Upper lobe of right lung (tissue), 1 donor: ENCODE measurements around the gene HMGN4. TPM values are rescaled to one million over a fixed set of nuclear protein-coding genes. Genes with fewer than 3 reads are reported as not detected.

Experiments used
- ATAC-seq: fragments of 200-7000 bp; cut with Tn5 transposase; one replicate; pipeline ENCODE4 v1.9.1; 2020; ENCODE audit warnings: mild to moderate bottlenecking, moderate library complexity
- DNase-seq: peaks from one replicate; pipeline ENCODE4 v3.0.0-alpha.2; 2020
- H3K27ac ChIP-seq: fragments of 200-600 bp; one replicate; pipeline ENCODE4 v1.8.0; 2022
- H3K27me3 ChIP-seq: fragments of 200-600 bp; one replicate; pipeline ENCODE4 v1.8.0; 2022; ENCODE audit warnings: mild to moderate bottlenecking
- H3K36me3 ChIP-seq: fragments of 200-600 bp; one replicate; pipeline ENCODE4 v1.8.0; 2022
- H3K4me1 ChIP-seq: fragments of 200-600 bp; one replicate; pipeline ENCODE4 v1.8.0; 2022
- H3K4me3 ChIP-seq: fragments of 200-600 bp; one replicate; pipeline ENCODE4 v1.8.0; 2022; ENCODE audit warnings: mild to moderate bottlenecking
- H3K9me3 ChIP-seq: fragments of 200-600 bp; one replicate; pipeline ENCODE4 v1.8.0; 2022
- intact Hi-C: fragments of 100-400 bp; cut with DNase I; formaldehyde crosslinking; loops from one replicate; pipeline ENCODE4 v1.11.0; 2022
- total RNA-seq: library from RNA; stranded (reverse); fragmentation: NEBNext Ultra II Directional; extraction: Animal tissue kit (Norgen Biotek cat#: 25700); gene quantifications from one replicate; pipeline ENCODE4 v1.2.1, GENCODE V29; 2021
- TF ChIP-seq, protein P1 (sequence below): fragments of 200-600 bp; IDR thresholded peaks from one replicate; pipeline ENCODE4 v1.8.0; 2022; ENCODE audit warnings: antibody characterized with exemption
- donor health status: DM: no; HTN: yes; CAD: no; lungs with severe emphysema.

Gene HMGN4
- total RNA-seq, 1 donor from 2014 or later, result 45.8 TPM

DNA sequence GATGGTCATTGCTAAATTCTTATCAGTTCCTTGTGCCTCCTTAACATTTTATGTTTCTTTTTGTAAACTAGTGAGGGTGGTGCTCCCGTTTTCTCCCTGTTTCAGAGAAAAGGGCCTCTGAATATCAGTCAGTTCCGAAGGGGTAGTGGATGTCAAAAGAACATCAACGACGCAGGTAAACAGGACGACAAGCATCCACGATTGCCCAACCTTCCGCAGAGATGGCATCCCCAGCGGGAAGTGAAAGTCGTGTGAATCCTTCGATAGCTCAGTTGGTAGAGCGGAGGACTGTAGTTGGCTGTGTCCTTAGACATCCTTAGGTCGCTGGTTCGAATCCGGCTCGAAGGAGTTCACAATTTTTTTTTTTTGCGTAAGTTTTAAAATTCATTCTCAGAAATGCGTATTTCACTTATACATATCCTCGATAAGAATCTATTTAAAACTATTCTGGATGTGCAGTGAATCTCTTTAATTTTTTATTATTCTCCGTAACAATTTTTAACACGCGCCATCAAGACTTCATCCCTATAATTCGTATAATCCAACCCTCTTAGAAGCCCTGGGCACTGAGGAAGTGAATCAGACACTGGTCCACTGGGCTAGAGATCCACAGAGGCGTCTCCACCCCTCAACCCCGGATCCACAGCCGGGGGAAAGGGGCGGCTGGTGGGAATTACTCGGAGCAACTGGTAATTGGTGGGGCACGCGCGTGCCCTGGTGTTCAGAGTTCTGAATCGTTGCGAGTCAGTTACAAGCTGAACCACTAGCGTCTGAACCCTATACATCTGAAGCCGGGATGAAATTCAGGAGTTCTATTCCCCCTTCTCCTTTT is 30.7 kb downstream of the HMGN4 start:
- TF ChIP-seq, protein P1, sequence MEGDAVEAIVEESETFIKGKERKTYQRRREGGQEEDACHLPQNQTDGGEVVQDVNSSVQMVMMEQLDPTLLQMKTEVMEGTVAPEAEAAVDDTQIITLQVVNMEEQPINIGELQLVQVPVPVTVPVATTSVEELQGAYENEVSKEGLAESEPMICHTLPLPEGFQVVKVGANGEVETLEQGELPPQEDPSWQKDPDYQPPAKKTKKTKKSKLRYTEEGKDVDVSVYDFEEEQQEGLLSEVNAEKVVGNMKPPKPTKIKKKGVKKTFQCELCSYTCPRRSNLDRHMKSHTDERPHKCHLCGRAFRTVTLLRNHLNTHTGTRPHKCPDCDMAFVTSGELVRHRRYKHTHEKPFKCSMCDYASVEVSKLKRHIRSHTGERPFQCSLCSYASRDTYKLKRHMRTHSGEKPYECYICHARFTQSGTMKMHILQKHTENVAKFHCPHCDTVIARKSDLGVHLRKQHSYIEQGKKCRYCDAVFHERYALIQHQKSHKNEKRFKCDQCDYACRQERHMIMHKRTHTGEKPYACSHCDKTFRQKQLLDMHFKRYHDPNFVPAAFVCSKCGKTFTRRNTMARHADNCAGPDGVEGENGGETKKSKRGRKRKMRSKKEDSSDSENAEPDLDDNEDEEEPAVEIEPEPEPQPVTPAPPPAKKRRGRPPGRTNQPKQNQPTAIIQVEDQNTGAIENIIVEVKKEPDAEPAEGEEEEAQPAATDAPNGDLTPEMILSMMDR, result peak; percentile 15
- ATAC-seq, result peak; percentile 84
- Histone ChIP-seq H3K4me3 (peak overlapping the region; percentile 58), H3K27me3 (no peaks in the 10 kb centered on the region), H3K36me3 (no peaks in the 10 kb centered on the region), H3K4me1 (no peaks in the 10 kb centered on the region), H3K27ac (peak overlapping the region; percentile 40), H3K9me3 (no peaks in the 10 kb centered on the region)
- intact Hi-C loops, result no loop called here
- peak; percentile 90 for DNase-seq

DNA sequence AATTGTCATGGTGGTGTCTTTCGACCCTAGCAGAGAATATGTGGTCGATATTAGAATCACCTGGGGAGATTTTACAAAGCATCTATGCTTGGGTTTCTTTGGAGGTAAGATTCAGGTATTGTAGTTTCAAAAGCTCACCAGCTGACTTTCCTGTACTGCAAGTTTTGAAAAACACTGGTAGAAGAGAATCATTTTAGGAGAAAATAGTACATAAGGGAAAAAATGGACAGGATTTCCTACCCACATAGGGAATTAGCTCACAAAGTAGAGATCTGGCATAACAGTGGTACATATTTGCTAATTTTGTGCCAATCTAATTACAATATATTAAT is 31.2 kb downstream of the HMGN4 start:
- intact Hi-C loops, result no loop called here
- Histone ChIP-seq H3K4me1 (no peaks in the 10 kb centered on the region), H3K4me3 (peak overlapping the region; percentile 58), H3K36me3 (no peaks in the 10 kb centered on the region), H3K9me3 (no peaks in the 10 kb centered on the region), H3K27me3 (no peaks in the 10 kb centered on the region), H3K27ac (no peak overlapping the region)
- TF ChIP-seq, protein P1, result no peak
- ATAC-seq (no peak), DNase-seq (no peak)

DNA sequence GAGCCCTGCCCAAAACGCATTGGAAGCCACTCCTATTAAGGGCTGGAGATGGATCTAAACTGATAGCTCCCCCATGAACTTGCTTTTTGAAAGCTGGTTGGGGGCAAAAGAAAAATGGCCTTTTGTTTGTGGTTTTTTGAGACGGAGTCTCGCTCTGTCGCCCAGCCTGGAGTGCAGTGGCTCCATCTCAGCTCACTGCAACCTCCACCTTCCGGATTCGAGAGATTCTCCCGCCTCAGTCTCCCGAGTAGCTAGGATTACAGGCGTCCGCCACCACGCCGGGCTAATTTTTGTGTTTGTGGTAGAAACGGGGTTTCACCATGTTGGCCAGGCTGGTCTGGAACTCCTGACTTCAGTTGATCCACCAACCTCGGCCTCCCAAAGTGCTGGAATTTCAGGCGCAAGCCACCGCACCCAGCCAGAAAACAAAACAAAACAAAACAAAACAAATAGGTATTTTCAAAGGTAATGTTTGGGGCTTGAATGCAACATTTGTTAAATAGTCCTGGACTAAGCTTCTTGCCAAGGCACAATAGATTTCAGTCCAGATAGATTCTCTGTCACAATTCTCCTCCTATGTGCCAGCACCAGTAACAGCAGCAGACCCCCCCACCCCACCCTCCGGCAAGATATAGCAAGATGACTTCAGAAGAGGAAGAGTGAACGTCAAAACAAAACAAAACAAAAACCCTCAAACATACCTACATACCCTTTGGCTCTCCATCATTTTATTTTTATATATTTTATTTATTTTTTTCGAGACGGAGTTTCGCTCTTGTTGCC is 32.1 kb downstream of the HMGN4 start:
- TF ChIP-seq, protein P1, result no peak

DNA sequence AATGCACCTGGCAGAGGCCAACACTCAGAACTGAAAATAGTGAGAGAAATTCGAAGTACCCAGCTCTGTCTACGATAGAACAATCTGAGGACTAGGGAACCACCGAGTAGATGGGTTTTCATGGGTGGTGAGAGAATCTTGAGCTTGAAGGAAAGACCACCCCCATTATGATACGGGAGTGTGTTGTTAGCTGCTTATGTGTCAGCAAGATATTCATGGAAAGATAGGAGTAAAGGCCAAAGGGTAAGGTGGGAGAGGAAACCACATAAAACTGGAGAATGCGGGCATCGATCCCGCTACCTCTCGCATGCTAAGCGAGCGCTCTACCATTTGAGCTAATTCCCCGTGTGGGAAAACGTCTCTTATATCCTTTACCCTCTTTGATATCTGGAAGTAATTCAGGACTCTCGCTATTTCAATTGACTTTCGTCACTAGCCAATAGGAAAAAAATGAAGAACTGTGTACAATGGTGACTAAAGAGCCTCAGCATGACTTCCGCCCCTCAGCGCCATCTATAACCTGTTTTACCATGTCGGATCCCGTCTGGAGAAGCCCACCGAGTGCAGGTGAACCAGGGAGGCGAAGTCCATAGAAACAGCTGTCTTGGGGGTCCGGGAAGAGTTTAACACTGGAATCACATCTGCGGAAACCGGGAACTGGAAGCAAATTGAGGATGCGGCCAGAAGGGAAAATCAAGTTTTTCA is 33.6 kb downstream of the HMGN4 start:
- H3K36me3 ChIP-seq, result no peaks in the 10 kb centered on the region
- H3K27ac ChIP-seq, result peak overlapping the region; percentile 75
- peak overlapping the region; percentile 55 for H3K4me3 ChIP-seq
- peak; percentile 70 for ATAC-seq
- DNase-seq, result no peak
- H3K27me3 ChIP-seq, result peaks cover 13% of the 10 kb centered on the region
- no peaks in the 10 kb centered on the region for H3K9me3 ChIP-seq
- TF ChIP-seq, protein P1, result no peak
- H3K4me1 ChIP-seq, result no peaks in the 10 kb centered on the region
- intact Hi-C loops, result loop anchor here (10.0 kb wide), 1 partner anchor 237 kb away; no protein-coding TSS in a partner anchor

More for the DNA sequence above, 32.1 kb downstream of the HMGN4 start:
- Histone ChIP-seq H3K4me3 (no peak overlapping the region), H3K27me3 (no peaks in the 10 kb centered on the region), H3K27ac (no peak overlapping the region), H3K36me3 (no peaks in the 10 kb centered on the region), H3K9me3 (no peaks in the 10 kb centered on the region), H3K4me1 (no peaks in the 10 kb centered on the region)
- ATAC-seq (no peak), DNase-seq (no peak)
- intact Hi-C loops, result loop anchor here (10.0 kb wide), 1 partner anchor 235 kb away; no protein-coding TSS in a partner anchor

DNA sequence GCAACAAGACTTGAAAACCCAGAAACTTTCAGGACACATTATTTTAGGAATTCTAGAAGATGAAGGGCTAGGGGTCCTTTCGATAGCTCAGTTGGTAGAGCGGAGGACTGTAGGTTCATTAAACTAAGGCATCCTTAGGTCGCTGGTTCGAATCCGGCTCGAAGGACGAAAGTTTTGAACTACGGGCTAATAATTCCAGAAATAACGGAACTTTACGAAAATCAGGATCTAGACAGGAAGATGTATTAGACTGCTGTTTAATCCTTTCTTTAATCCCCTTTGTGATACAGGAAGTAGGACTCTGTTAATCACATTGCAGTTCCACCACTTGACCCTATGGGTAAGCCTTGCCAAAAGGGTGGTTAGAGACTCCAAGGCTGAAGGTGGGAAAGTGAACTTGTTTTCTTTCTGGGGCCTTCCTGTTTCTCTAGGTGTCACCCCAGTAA is 37.4 kb downstream of the HMGN4 start:
- TF ChIP-seq, protein P1, result no peak
- ATAC-seq (no peak), DNase-seq (no peak)
- Histone ChIP-seq H3K9me3 (no peaks in the 10 kb centered on the region), H3K4me1 (no peaks in the 10 kb centered on the region), H3K27ac (no peak overlapping the region), H3K36me3 (no peaks in the 10 kb centered on the region), H3K27me3 (peaks cover 28% of the 10 kb centered on the region), H3K4me3 (no peak overlapping the region)
- intact Hi-C loops, result loop anchor here (10.0 kb wide), 1 partner anchor 241 kb away; no protein-coding TSS in a partner anchor
